Bone marrow (tissue), 2 donors: ENCODE data around the gene SPRR2B.
A peak's percentile ranks its signal among the peaks of the same experiment; 100 is the strongest.
"Not testable (repeated sequence)": the region's sequence is repeated elsewhere in the genome, so short reads cannot be mapped to it uniquely, and the experiment has no call there.

Experiments
- DNase-seq, 2 donors: peaks; one replicate each; lab custom pipeline; 2025; lab: John Stamatoyannopoulos, UW

Gene SPRR2B

GRCh38 chr1:153032677-153033308 lies 38.6 kb downstream of the SPRR2B start:
- peak in 1 of 2 donors; percentile 3 for DNase-seq

DNA sequence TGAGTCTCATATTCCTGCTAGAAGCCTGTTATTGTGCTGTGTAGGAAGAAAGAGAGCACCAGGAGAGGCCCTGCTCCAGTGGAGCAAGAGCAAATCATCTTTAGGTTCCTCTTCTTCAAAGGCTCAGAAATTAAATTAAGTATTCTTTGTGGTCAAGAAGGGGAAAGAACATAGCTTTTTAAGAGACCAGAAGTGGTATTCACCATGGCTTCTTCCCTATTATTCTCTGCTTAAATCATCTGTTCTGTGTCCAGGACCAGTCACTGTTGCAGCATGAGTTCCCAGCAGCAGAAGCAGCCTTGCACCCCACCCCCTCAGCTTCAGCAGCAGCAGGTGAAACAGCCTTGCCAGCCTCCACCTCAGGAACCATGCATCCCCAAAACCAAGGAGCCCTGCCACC lies 39.3 kb downstream of the SPRR2B start:
- DNase-seq: no peak

DNA sequence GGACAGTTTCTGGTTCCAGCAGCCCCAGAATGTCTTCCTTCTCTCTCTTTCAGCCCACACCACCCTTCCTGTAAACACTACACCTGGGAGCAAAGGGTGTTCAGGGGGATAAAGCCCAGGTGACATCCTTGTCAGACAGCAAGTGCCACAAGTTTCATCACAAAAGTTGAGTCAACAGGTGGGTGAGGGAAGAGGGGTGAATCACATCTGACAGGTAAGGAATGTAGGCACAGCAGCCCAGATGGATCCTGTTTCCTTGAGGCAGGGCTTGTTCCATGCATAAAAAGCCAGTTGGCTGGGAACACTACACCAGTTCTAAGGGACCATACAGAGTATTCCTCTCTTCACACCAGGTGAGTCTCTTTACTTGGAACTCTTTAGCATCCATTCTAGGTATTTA lies 40.5 kb downstream of the SPRR2B start, which contains the start of gene SPRR1B:
Gene SPRR1B, plus strand, starts transcription at position 309 of the 400 bp plus-strand sequence. CDS start 1,143 bp downstream, outside the sequence.
- DNase-seq: no peak

- no peak for DNase-seq
Measured at GRCh38 chr1:153028766-153029165, 42.6 kb downstream of the SPRR2B start.

DNA sequence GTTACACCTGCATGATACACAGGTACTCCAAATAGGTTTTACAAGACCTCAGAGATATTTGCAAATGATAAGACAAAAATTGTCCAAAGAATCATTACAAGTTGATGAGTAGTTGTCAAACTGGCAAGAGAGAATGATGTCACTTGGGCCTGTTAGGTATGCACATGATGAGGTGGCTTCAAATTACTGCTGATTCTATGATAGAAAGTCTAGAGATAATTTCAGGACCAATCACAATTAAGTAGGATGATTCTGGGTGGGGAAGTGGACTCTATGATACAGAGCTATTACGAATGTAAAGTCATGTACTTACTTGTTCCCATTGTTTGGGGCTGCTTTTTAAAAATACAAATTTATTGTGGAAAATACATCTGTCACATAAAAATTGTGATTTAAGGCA lies 45.6 kb downstream of the SPRR2B start:
- DNase-seq: no peak

- no peak for DNase-seq
Measured at GRCh38 chr1:153024413-153024812, 47.0 kb downstream of the SPRR2B start.

DNA sequence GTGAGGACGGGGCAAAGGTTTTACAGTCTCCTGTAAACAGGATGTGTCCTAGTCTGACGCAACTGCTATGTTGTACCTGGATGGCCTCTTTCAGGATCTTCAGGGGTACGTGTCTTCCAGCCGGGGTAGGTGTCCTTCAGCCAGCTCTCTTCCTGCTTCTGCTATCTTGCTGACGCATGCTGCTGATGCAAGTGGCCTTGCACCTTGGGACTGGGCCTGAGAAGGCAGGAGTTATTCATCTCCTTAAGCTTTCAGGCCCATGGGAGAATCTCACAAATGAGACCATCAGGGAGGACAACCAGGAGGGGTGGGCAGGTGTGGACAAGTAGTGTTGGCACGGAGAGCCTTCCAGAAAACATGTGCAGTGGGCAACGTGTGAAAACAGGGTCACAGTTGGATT lies 48.3 kb downstream of the SPRR2B start:
- DNase-seq: no peak

- DNase-seq: not testable (repeated sequence)
Measured at GRCh38 chr1:153022340-153022739, 49.1 kb downstream of the SPRR2B start.

GRCh38 chr1:153021829-153022228 lies 49.6 kb downstream of the SPRR2B start:
- DNase-seq: not testable (repeated sequence)
